HepG2 (cell line): Measurements from ENCODE around the gene RRBP1. TPM values are rescaled to one million over a fixed set of nuclear protein-coding genes. Genes with fewer than 3 reads are reported as not detected.

Experiments used
- FIP1L1 ChIP-seq: fragments of 200-400 bp; formaldehyde crosslinking; IDR thresholded peaks from 2 replicates; pipeline ENCODE4 v1.6.1; 2018; ENCODE audit warnings: low read depth, mild to moderate bottlenecking, low read length, moderate library complexity, borderline replicate concordance; ENCODE audit not compliant: insufficient read depth
- FOXJ3 ChIP-seq: sonication (generic); formaldehyde crosslinking; IDR thresholded peaks from 2 replicates; pipeline ENCODE4 v1.4.0; 2020; ENCODE audit warnings: missing genetic modification reagents, mild to moderate bottlenecking, borderline replicate concordance
- HNRNPUL1 ChIP-seq: fragments of 200-400 bp; formaldehyde crosslinking; IDR thresholded peaks from 2 replicates; pipeline ENCODE4 v1.6.1; 2017; ENCODE audit warnings: low read depth, mild to moderate bottlenecking, low read length, moderate library complexity
- KMT2B ChIP-seq: IDR thresholded peaks from 2 replicates; pipeline ENCODE4 v1.6.1; 2016; ENCODE audit warnings: missing genetic modification reagents, missing compliant biosample characterization
- MEIS1 ChIP-seq: sonication (generic); formaldehyde crosslinking; IDR thresholded peaks from 2 replicates; pipeline ENCODE4 v1.9.0; 2021; ENCODE audit warnings: mild to moderate bottlenecking, missing genetic modification reagents, moderate library complexity, borderline replicate concordance
- MTA3 ChIP-seq: sonication (generic); formaldehyde crosslinking; IDR thresholded peaks from 2 replicates; pipeline ENCODE4 v1.4.0; 2020; ENCODE audit warnings: missing genetic modification reagents
- NAIF1 ChIP-seq: sonication (generic); formaldehyde crosslinking; IDR thresholded peaks from 2 replicates; pipeline ENCODE4 v1.5.0; 2020; ENCODE audit warnings: mild to moderate bottlenecking, missing genetic modification reagents, borderline replicate concordance
- POGZ ChIP-seq: sonication (generic); formaldehyde crosslinking; IDR thresholded peaks from 2 replicates; pipeline ENCODE4 v1.4.0; 2020; ENCODE audit warnings: mild to moderate bottlenecking, missing genetic modification reagents
- RBM22 ChIP-seq: fragments of 200-400 bp; formaldehyde crosslinking; optimal IDR thresholded peaks from 2 replicates; pipeline ENCODE3; 2017; ENCODE audit warnings: mild to moderate bottlenecking, low read length, moderate library complexity
- RFXANK ChIP-seq: IDR thresholded peaks from 2 replicates; pipeline ENCODE4 v1.6.1; 2016
- SMYD3 ChIP-seq: sonication (generic); formaldehyde crosslinking; IDR thresholded peaks from 2 replicates; pipeline ENCODE4 v1.8.1; 2023; ENCODE audit warnings: mild to moderate bottlenecking, missing genetic modification reagents
- TMF1 ChIP-seq: sonication (generic); formaldehyde crosslinking; IDR thresholded peaks from 2 replicates; pipeline ENCODE4 v1.8.1; 2022; ENCODE audit warnings: low read depth, missing genetic modification reagents
- YEATS2 ChIP-seq: sonication (generic); formaldehyde crosslinking; IDR thresholded peaks from 2 replicates; pipeline ENCODE4 v1.4.0; 2020; ENCODE audit warnings: missing genetic modification reagents, borderline replicate concordance
- ZBTB3 ChIP-seq: sonication (generic); formaldehyde crosslinking; IDR thresholded peaks from 2 replicates; pipeline ENCODE4 v1.4.0; 2020; ENCODE audit warnings: low read depth, mild to moderate bottlenecking, moderate library complexity, missing genetic modification reagents, borderline replicate concordance
- ZNF101 ChIP-seq: sonication (generic); formaldehyde crosslinking; IDR thresholded peaks from 2 replicates; pipeline ENCODE4 v1.4.0; 2020; ENCODE audit warnings: mild to moderate bottlenecking, low read depth, missing genetic modification reagents, borderline replicate concordance
- ZNF138 ChIP-seq: sonication (generic); formaldehyde crosslinking; IDR thresholded peaks from 2 replicates; pipeline ENCODE4 v1.5.0; 2020; ENCODE audit warnings: mild to moderate bottlenecking, low read depth, missing genetic modification reagents
- ZNF333 ChIP-seq: sonication (generic); formaldehyde crosslinking; IDR thresholded peaks from 2 replicates; pipeline ENCODE4 v1.4.0; 2020; ENCODE audit warnings: mild to moderate bottlenecking, missing genetic modification reagents, borderline replicate concordance
- ZNF33A ChIP-seq: sonication (generic); formaldehyde crosslinking; IDR thresholded peaks from 2 replicates; pipeline ENCODE4 v1.5.1; 2020; ENCODE audit warnings: missing genetic modification reagents, mild to moderate bottlenecking, moderate library complexity, borderline replicate concordance
- ZNF557 ChIP-seq: sonication (generic); formaldehyde crosslinking; IDR thresholded peaks from 2 replicates; pipeline ENCODE4 v1.4.0; 2020; ENCODE audit warnings: missing genetic modification reagents
- ZNF589 ChIP-seq: sonication (generic); formaldehyde crosslinking; conservative IDR thresholded peaks from 2 replicates; pipeline ENCODE4 v1.8.0; 2022; ENCODE audit warnings: mild to moderate bottlenecking, moderate library complexity, missing genetic modification reagents
- ZNF652 ChIP-seq: IDR thresholded peaks from 2 replicates; pipeline ENCODE4 v1.6.1; 2016; ENCODE audit warnings: low read depth, borderline replicate concordance
- ZNF674 ChIP-seq: sonication (generic); formaldehyde crosslinking; IDR thresholded peaks from 2 replicates; pipeline ENCODE4 v1.5.0; 2020; ENCODE audit warnings: low read depth, mild to moderate bottlenecking, missing genetic modification reagents
- ZSCAN25 ChIP-seq: sonication (generic); formaldehyde crosslinking; IDR thresholded peaks from 2 replicates; pipeline ENCODE4 v1.8.0; 2022; ENCODE audit warnings: mild to moderate bottlenecking, missing genetic modification reagents
- polyA plus RNA-seq, 8 experiments: library from polyadenylated mRNA; depleted of rRNA in 3 of 8; stranded (reverse) in 7 of 8; unstranded in 1 of 8; fragments of >200 nt; fragmentation: Illumina TruSeq in 4 of 8; extraction: Trizol in 4 of 8; gene quantifications; 2 replicates each; pipeline versions ENCODE4 v1.2.1 to v1.2.3, GENCODE V29; 2011 to 2016; ENCODE audit warnings: low read depth in 4 of 8, missing spikeins in 1 of 8, mixed read lengths in 1 of 8; ENCODE audit not compliant: insufficient read depth in 1 of 8
- total RNA-seq, 5 experiments: library from RNA; depleted of rRNA; stranded (reverse); fragments of >200 nt; fragmentation: Illumina TruSeq; extraction: Trizol; gene quantifications; 2 replicates each; pipeline ENCODE4 v1.2.3, GENCODE V29; 2016; ENCODE audit warnings: low read depth in 1 of 5
- TF ChIP-seq, protein P1 (sequence below): sonication (generic); formaldehyde crosslinking; IDR thresholded peaks from 2 replicates; pipeline ENCODE4 v1.5.0; 2020; ENCODE audit warnings: mild to moderate bottlenecking, missing genetic modification reagents, moderate library complexity
- TF ChIP-seq, protein P2 (sequence below): IDR thresholded peaks from 2 replicates; pipeline ENCODE4 v1.6.1; 2016; ENCODE audit warnings: missing compliant biosample characterization, missing genetic modification reagents, borderline replicate concordance

RRBP1 gene
- total and polyA plus RNA-seq, 2 of the 13 experiments (the other 11 are each of a cell fraction or from before 2014, with no cell fraction given) = 150 to 222 TPM

DNA sequence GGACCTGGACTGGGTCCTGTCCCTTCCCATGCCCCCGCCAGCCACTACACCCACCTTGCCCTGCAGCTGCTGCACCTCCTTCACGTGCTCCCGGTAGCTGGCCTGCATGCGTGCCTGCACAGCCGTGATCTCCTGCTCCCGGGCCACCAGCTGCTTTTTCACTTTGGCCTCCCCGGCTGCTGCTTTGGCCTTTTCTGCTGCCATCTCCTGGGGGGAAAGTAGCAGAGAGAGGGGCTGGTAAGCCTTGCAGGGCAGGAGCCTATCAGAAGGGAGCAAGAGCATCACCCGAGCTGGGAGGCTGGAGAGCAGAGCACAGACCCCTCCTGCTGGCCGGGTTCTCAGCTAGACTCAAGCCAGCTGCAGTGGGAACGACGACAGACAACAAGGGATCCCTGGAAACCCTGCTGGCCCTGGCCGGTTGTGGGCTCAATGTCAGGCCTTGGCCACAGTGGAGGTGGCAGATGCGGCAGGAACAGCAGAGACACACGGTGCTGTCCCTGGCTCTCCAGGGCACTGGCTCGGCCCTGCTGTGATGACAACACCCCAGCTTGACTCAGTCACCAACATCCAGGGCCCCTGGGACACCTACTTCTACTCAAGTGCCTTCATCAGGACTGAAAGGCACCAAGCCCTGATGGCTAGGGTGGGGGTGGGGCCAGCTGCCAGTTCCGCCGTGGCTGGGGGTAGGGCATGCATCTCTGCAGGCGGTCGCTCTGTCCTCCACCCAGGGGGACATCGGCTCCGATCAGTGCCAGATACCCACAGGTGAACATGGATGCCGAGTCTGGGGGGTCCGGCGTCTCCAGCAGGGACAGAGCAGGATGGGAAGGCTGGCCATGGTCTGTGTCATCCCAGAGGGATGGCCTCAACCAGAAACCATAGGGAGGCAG, 45.3 kb downstream of the RRBP1 start (continued):
- TF ChIP-seq FIP1L1 = no peak
- TF ChIP-seq, protein P1, sequence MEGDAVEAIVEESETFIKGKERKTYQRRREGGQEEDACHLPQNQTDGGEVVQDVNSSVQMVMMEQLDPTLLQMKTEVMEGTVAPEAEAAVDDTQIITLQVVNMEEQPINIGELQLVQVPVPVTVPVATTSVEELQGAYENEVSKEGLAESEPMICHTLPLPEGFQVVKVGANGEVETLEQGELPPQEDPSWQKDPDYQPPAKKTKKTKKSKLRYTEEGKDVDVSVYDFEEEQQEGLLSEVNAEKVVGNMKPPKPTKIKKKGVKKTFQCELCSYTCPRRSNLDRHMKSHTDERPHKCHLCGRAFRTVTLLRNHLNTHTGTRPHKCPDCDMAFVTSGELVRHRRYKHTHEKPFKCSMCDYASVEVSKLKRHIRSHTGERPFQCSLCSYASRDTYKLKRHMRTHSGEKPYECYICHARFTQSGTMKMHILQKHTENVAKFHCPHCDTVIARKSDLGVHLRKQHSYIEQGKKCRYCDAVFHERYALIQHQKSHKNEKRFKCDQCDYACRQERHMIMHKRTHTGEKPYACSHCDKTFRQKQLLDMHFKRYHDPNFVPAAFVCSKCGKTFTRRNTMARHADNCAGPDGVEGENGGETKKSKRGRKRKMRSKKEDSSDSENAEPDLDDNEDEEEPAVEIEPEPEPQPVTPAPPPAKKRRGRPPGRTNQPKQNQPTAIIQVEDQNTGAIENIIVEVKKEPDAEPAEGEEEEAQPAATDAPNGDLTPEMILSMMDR (CRISPR knock-in tag) = no peak
- no peak for TF ChIP-seq KMT2B (CRISPR knock-in tag)
- no peak for TF ChIP-seq SMYD3
- no peak for TF ChIP-seq ZNF557 (CRISPR knock-in tag)
- TF ChIP-seq RBM22 = peak; percentile 76
- TF ChIP-seq YEATS2 (CRISPR knock-in tag) = no peak
- no peak for TF ChIP-seq ZNF674 (CRISPR knock-in tag)
- no peak for TF ChIP-seq FOXJ3 (CRISPR knock-in tag)
- TF ChIP-seq ZNF333 (CRISPR knock-in tag) = no peak
- no peak for TF ChIP-seq TMF1 (CRISPR knock-in tag)
- TF ChIP-seq, protein P2, sequence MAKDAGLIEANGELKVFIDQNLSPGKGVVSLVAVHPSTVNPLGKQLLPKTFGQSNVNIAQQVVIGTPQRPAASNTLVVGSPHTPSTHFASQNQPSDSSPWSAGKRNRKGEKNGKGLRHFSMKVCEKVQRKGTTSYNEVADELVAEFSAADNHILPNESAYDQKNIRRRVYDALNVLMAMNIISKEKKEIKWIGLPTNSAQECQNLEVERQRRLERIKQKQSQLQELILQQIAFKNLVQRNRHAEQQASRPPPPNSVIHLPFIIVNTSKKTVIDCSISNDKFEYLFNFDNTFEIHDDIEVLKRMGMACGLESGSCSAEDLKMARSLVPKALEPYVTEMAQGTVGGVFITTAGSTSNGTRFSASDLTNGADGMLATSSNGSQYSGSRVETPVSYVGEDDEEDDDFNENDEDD (CRISPR knock-in tag) = peak; percentile 40; the same call in 1 of the 2 replicates
- TF ChIP-seq ZNF589 (CRISPR knock-in tag) = no peak
- no peak for TF ChIP-seq ZSCAN25
- TF ChIP-seq ZNF652 (CRISPR knock-in tag) = no peak
- TF ChIP-seq POGZ (CRISPR knock-in tag) = no peak
- TF ChIP-seq ZNF101 (CRISPR knock-in tag) = no peak
- TF ChIP-seq ZBTB3 (CRISPR knock-in tag) = no peak
- TF ChIP-seq MTA3 = no peak
- TF ChIP-seq ZNF33A (CRISPR knock-in tag) = no peak
- TF ChIP-seq MEIS1 = no peak
- TF ChIP-seq ZNF138 = no peak
- TF ChIP-seq RFXANK (CRISPR knock-in tag) = no peak
- TF ChIP-seq HNRNPUL1 = no peak
- no peak for TF ChIP-seq NAIF1 (CRISPR knock-in tag)
